ENCODE data around the gene HOXB8. TPM values are rescaled to one million over a fixed set of nuclear protein-coding genes. Genes with fewer than 3 reads are reported as not detected.

The HOXB8 gene
- total RNA-seq, 2 experiments from 2014 or later: not detected

GRCh38 chr17:48625495-48626244 lies 10.6 kb upstream of the HOXB8 start:
- peaks cover 13% of the 10 kb centered on the region for H3K4me1 Mint-ChIP-seq
- ChIA-PET POLR2A (no interaction called here), CTCF (interaction anchor here (0.6 to 2.3 kb wide), 11 partner anchors 10 to 600 kb away, joined by 3 to 16 read pairs (median 3); no protein-coding TSS in a partner anchor)
- H3K27me3 Mint-ChIP-seq: peaks cover 87% of the 10 kb centered on the region
- peak overlapping the region; percentile 62 for H3K4me3 Mint-ChIP-seq
- DNase-seq: peak; percentile 30
- H3K9me3 Mint-ChIP-seq: no peaks in the 10 kb centered on the region
- H3K27ac Mint-ChIP-seq: peak overlapping the region; percentile 54
- H3K36me3 Mint-ChIP-seq (ENCODE audit: low read depth): no peaks in the 10 kb centered on the region

GRCh38 chr17:48624544-48625494 lies 9.7 kb upstream of the HOXB8 start:
- no peak for DNase-seq
- CTCF ChIA-PET: interaction anchor here (0.6 to 2.3 kb wide), 10 partner anchors 9 to 600 kb away, joined by 3 to 16 read pairs (median 3); no protein-coding TSS in a partner anchor
- Mint-ChIP-seq H3K27ac (no peak overlapping the region), H3K36me3 (ENCODE audit: low read depth) (no peaks in the 10 kb centered on the region), H3K4me3 (no peak overlapping the region), H3K27me3 (peaks cover 86% of the 10 kb centered on the region), H3K9me3 (no peaks in the 10 kb centered on the region), H3K4me1 (peaks cover 13% of the 10 kb centered on the region)
- POLR2A ChIA-PET: no interaction called here

GRCh38 chr17:48624118-48624517 lies 9.0 kb upstream of the HOXB8 start:
- Mint-ChIP-seq H3K27ac (no peak overlapping the region), H3K27me3 (peaks cover 86% of the 10 kb centered on the region), H3K36me3 (ENCODE audit: low read depth) (no peaks in the 10 kb centered on the region), H3K9me3 (no peaks in the 10 kb centered on the region), H3K4me1 (peaks cover 13% of the 10 kb centered on the region), H3K4me3 (no peak overlapping the region)
- DNase-seq: no peak
- ChIA-PET CTCF (interaction anchor here (1.0 to 1.5 kb wide), 6 partner anchors 12 to 760 kb away, joined by 3 to 6 read pairs (median 3); no protein-coding TSS in a partner anchor), POLR2A (no interaction called here)

GRCh38 chr17:48623583-48623982 lies 8.5 kb upstream of the HOXB8 start:
- H3K9me3 Mint-ChIP-seq: no peaks in the 10 kb centered on the region
- peaks cover 86% of the 10 kb centered on the region for H3K27me3 Mint-ChIP-seq
- no peak for DNase-seq
- CTCF ChIA-PET: interaction anchor here (0.6 to 1.5 kb wide), 7 partner anchors 13 to 759 kb away, joined by 3 to 6 read pairs (median 3); no protein-coding TSS in a partner anchor
- H3K36me3 Mint-ChIP-seq (ENCODE audit: low read depth): no peaks in the 10 kb centered on the region
- H3K4me1 Mint-ChIP-seq: peaks cover 19% of the 10 kb centered on the region
- no peak overlapping the region for H3K4me3 Mint-ChIP-seq
- no peak overlapping the region for H3K27ac Mint-ChIP-seq
- POLR2A ChIA-PET: no interaction called here

- CTCF ChIA-PET: interaction anchor here (0.6 to 1.5 kb wide), 4 partner anchors 13 to 612 kb away, joined by 3 to 4 read pairs (median 3); no protein-coding TSS in a partner anchor
- peaks cover 24% of the 10 kb centered on the region for H3K4me1 Mint-ChIP-seq
- no peak overlapping the region for H3K27ac Mint-ChIP-seq
- H3K27me3 Mint-ChIP-seq: peaks cover 85% of the 10 kb centered on the region
- DNase-seq: no peak
- H3K9me3 Mint-ChIP-seq: no peaks in the 10 kb centered on the region
- no peak overlapping the region for H3K4me3 Mint-ChIP-seq
- POLR2A ChIA-PET: interaction anchor here (0.6 kb wide), 1 partner anchor 376 kb away, joined by 5 read pairs; no protein-coding TSS in a partner anchor
- no peaks in the 10 kb centered on the region for H3K36me3 Mint-ChIP-seq (ENCODE audit: low read depth)
These were observed 7.8 kb upstream of the HOXB8 start for GRCh38 chr17:48622857-48623256.

GRCh38 chr17:48621410-48622392 lies 6.6 kb upstream of the HOXB8 start:
- H3K36me3 Mint-ChIP-seq (ENCODE audit: low read depth): no peaks in the 10 kb centered on the region
- H3K9me3 Mint-ChIP-seq: no peaks in the 10 kb centered on the region
- H3K27me3 Mint-ChIP-seq: peaks cover 85% of the 10 kb centered on the region
- H3K4me1 Mint-ChIP-seq: peaks cover 26% of the 10 kb centered on the region
- no peak overlapping the region for H3K4me3 Mint-ChIP-seq
- CTCF ChIA-PET: interaction anchor here (0.6 to 0.9 kb wide), 3 partner anchors 26 to 611 kb away, joined by 3 to 4 read pairs (median 4); no protein-coding TSS in a partner anchor
- POLR2A ChIA-PET: interaction anchor here (0.6 kb wide), 1 partner anchor 377 kb away, joined by 5 read pairs; no protein-coding TSS in a partner anchor
- no peak overlapping the region for H3K27ac Mint-ChIP-seq
- no peak for DNase-seq

- POLR2A ChIA-PET: no interaction called here
- CTCF ChIA-PET: interaction anchor here (0.6 kb wide), 1 partner anchor 122 kb away, joined by 4 read pairs; no protein-coding TSS in a partner anchor
These were observed 5.5 kb upstream of the HOXB8 start for GRCh38 chr17:48620461-48621139.

GRCh38 chr17:48619826-48620449 lies 4.8 kb upstream of the HOXB8 start:
- H3K9me3 Mint-ChIP-seq: no peaks in the 10 kb centered on the region
- no peak for DNase-seq
- no peak overlapping the region for H3K4me3 Mint-ChIP-seq
- no peak overlapping the region for H3K27ac Mint-ChIP-seq
- ChIA-PET POLR2A (no interaction called here), CTCF (interaction anchor here (1.2 to 3.0 kb wide), 4 partner anchors 11 to 131 kb away, joined by 3 to 11 read pairs (median 8); partner anchors contain the start of gene HOXB5)
- no peaks in the 10 kb centered on the region for H3K36me3 Mint-ChIP-seq (ENCODE audit: low read depth)
- peaks cover 21% of the 10 kb centered on the region for H3K4me1 Mint-ChIP-seq
- peaks cover 92% of the 10 kb centered on the region for H3K27me3 Mint-ChIP-seq

More at GRCh38 chr17:48620461-48621139, 5.5 kb upstream of the HOXB8 start:
- H3K27ac Mint-ChIP-seq: no peak overlapping the region
- no peaks in the 10 kb centered on the region for H3K9me3 Mint-ChIP-seq
- DNase-seq: no peak
- H3K4me3 Mint-ChIP-seq: no peak overlapping the region
- H3K4me1 Mint-ChIP-seq: peaks cover 20% of the 10 kb centered on the region
- peaks cover 88% of the 10 kb centered on the region for H3K27me3 Mint-ChIP-seq
- no peaks in the 10 kb centered on the region for H3K36me3 Mint-ChIP-seq (ENCODE audit: low read depth)

- Mint-ChIP-seq H3K27me3 (peaks cover 92% of the 10 kb centered on the region), H3K4me1 (peaks cover 31% of the 10 kb centered on the region), H3K36me3 (ENCODE audit: low read depth) (no peaks in the 10 kb centered on the region), H3K9me3 (no peaks in the 10 kb centered on the region), H3K4me3 (peak overlapping the region; percentile 30), H3K27ac (peak overlapping the region; percentile 36)
- DNase-seq: peak; percentile 79
- ChIA-PET CTCF (interaction anchor here (0.5 to 3.0 kb wide), 23 partner anchors 9 to 593 kb away, joined by 3 to 11 read pairs (median 3); partner anchors contain the start of gene HOXB5), POLR2A (no interaction called here)
These were observed 3.3 kb upstream of the HOXB8 start for GRCh38 chr17:48618256-48618896.

GRCh38 chr17:48617471-48618255 lies 2.6 kb upstream of the HOXB8 start:
- POLR2A ChIA-PET: no interaction called here
- H3K9me3 Mint-ChIP-seq: no peaks in the 10 kb centered on the region
- H3K4me3 Mint-ChIP-seq: peak overlapping the region; percentile 40
- CTCF ChIA-PET: interaction anchor here (0.8 to 3.0 kb wide), 18 partner anchors 8 to 592 kb away, joined by 3 to 11 read pairs (median 4); partner anchors contain the start of gene HOXB5
- no peaks in the 10 kb centered on the region for H3K36me3 Mint-ChIP-seq (ENCODE audit: low read depth)
- no peak for DNase-seq
- peaks cover 90% of the 10 kb centered on the region for H3K27me3 Mint-ChIP-seq
- H3K27ac Mint-ChIP-seq: no peak overlapping the region
- H3K4me1 Mint-ChIP-seq: peaks cover 35% of the 10 kb centered on the region
